GM20000 (cell line): Measurements from ENCODE around the gene ADM5.

Experiments
- DNase-seq: peaks from one replicate; pipeline ENCODE4 v3.0.0; 2012; ENCODE audit warnings: low spot score
- TF ChIP-seq, protein P1 (sequence below): IDR thresholded peaks from 2 replicates; pipeline ENCODE4 v1.5.1; 2012; ENCODE audit warnings: mild to moderate bottlenecking, control low read depth; ENCODE audit errors: extremely low read depth, missing control alignments

ADM5 gene

DNA sequence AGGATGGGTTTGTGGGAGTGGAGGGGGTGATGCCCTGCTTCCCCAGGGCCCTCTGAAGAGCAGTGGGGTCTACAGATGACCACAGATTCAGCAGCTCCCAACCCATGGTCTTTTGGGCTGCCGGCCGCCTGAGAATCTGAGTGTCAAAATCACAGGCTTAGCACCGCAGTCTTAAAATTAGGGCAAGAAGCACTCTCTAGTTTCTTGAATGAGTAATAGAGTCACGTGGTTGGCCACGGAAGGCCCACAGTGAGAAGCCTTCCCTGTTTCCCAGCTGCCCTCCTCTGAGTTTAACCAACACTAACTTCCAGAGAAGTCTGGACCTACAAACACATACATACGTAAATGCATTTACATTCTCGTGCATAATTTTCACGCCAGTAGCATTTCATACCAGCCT is 7.1 kb upstream of the ADM5 start:
- no peak for DNase-seq
- TF ChIP-seq, protein P1, sequence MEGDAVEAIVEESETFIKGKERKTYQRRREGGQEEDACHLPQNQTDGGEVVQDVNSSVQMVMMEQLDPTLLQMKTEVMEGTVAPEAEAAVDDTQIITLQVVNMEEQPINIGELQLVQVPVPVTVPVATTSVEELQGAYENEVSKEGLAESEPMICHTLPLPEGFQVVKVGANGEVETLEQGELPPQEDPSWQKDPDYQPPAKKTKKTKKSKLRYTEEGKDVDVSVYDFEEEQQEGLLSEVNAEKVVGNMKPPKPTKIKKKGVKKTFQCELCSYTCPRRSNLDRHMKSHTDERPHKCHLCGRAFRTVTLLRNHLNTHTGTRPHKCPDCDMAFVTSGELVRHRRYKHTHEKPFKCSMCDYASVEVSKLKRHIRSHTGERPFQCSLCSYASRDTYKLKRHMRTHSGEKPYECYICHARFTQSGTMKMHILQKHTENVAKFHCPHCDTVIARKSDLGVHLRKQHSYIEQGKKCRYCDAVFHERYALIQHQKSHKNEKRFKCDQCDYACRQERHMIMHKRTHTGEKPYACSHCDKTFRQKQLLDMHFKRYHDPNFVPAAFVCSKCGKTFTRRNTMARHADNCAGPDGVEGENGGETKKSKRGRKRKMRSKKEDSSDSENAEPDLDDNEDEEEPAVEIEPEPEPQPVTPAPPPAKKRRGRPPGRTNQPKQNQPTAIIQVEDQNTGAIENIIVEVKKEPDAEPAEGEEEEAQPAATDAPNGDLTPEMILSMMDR: no peak

DNA sequence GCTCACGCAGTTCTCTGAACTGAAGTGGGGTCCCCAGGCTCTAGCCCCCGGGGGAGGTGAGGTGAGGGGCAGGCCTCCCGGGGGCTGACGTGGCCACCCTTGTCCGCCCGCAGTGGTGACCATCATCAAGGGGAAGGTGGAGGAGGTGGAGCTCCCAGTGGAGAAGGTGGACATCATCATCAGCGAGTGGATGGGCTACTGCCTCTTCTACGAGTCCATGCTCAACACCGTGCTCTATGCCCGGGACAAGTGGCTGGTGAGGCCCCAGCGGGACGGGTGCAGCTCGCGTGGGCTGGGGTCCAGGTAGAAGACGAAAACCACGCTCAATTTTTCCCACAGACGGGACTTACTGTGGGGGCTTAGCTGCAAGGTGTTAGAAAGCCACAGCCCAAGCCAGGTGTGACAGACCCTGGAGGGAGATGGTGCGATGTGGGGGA is 5.6 kb upstream of the ADM5 start:
- no peak for DNase-seq

DNA sequence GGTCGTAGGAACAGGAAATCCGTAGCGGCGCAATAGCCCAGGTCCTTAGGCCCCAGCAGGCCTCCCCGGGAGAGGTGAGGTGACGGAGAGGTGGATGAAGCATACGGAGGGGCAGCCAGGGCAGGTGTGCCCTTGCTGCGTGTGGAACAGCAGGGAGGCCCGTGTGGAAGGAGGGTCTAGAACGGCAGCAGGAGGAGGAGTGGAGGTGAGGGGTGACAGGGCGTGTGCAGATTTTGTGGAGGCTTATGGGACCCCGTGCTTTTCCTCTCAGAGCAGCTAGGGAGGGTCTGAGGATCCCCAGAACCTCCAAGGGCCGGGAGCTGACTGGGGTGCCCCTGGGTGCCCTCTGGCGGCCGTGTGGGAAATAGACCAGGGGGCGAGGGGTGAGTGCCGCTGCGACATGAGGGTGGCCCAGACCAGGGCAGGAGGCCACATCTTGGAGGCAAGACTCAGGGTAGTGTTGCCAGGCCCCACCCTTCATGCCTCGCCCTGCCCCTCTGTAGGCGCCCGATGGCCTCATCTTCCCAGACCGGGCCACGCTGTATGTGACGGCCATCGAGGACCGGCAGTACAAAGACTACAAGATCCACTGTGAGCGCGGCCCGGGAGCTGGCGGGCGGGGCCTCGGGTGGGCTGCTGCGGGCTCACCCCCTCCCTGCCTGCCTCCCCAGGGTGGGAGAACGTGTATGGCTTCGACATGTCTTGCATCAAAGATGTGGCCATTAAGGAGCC is 5.0 kb upstream of the ADM5 start:
- DNase-seq: peak; percentile 75

More for the DNA sequence above, 5.6 kb upstream of the ADM5 start:
- TF ChIP-seq, protein P1: no peak

DNA sequence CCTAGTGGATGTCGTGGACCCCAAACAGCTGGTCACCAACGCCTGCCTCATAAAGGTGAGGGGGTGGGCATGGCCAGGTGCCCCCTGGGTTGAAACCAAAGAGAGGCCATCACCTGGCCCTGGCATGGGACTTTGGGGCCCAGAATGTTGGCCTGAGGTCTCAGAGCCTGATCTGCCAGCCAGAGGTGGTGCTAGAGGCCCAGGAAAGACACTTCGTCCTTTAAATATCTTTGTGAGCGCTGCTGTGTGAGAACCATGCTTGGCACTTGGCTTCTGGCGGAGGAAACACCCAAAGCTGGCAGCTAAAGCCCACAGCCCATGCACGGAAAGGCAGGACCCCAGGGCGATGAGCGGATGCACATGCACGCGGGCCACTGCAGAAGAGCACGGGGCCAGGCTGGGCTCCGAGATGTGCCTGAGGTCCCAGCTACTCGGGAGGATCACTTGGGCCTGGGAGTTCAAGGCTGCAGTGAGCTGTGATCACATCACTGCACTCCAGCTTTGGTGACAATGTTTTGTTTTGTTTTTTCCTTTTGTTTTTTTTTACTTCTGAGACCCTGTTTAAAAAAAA is 4.3 kb upstream of the ADM5 start:
- no peak for DNase-seq
- TF ChIP-seq, protein P1: no peak

More for the DNA sequence above, 5.0 kb upstream of the ADM5 start:
- TF ChIP-seq, protein P1: no peak

DNA sequence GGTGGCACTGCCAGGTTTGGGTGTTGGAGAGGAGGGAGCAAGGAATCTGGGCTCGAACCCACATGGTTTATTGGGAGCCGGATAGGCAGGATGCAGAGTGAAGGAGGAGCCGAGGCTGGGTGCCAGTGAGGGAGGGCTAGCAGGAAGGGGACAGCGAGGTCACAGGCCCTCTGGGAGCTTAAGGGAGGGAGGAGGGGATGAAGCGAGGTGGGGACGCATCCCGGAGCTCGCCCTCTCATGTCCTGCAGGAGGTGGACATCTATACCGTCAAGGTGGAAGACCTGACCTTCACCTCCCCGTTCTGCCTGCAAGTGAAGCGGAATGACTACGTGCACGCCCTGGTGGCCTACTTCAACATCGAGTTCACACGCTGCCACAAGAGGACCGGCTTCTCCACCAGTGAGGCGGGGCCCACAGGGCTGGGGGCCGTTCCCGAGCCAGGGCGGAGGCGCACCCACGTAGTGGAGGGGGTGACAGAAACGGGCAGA is 3.5 kb upstream of the ADM5 start:
- no peak for DNase-seq
- TF ChIP-seq, protein P1: no peak

DNA sequence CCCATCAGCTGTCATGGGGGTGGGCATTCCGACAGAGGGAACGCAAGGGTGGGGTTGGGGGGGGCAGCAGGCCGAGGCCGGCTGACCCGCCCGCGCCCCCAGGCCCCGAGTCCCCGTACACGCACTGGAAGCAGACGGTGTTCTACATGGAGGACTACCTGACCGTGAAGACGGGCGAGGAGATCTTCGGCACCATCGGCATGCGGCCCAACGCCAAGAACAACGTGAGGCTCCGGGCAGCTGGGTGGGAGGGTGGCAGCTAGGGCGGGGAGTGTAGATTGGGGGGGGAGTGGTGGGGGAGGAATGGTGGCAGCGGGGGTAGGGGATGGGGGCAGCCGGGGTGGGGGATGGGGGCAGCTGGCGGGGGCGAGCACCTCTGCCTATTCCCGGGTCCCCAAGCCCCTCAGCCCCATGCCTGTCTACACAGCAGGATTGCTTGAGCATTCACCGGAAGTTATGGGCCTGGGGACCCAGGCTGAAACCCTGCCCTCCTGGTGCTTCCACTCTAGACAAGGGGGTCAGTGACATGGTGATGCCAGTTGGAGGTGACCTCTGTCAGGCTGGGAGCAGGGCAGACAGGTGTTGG is 2.8 kb upstream of the ADM5 start:
- TF ChIP-seq, protein P1: no peak
- no peak for DNase-seq

DNA sequence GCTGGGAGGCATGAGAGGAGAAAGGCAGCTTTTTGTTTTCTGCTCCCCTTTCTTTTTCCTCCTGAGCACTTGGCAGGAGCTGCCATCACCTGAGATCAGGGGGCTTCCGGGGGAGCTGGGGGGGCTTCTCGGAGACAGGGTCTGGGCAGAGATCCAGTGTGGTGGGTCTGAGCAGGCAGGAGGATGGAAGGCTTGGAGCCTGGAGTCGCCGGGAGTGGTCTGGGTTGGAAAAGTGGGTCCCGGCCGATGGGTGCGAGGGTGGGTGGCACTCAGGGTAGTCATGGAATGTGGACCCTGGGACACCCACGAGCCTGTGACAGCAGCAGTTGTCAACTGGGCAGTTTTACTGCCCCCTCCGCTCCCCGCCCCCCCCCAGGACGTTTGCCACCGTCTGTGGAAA is 2.2 kb upstream of the ADM5 start:
- no peak for DNase-seq
- TF ChIP-seq, protein P1: no peak
